TTC549 (cell line): ENCODE data around the gene RRBP1.
"Not testable (repeated sequence)": the region's sequence is repeated elsewhere in the genome, so short reads cannot be mapped to it uniquely, and the experiment has no call there.

Source experiments
- FAIRE-seq: peaks from 2 replicates; lab custom pipeline; 2012; peaks lifted over from hg19 to GRCh38; lab: Jason Lieb, UNC

RRBP1 gene

DNA sequence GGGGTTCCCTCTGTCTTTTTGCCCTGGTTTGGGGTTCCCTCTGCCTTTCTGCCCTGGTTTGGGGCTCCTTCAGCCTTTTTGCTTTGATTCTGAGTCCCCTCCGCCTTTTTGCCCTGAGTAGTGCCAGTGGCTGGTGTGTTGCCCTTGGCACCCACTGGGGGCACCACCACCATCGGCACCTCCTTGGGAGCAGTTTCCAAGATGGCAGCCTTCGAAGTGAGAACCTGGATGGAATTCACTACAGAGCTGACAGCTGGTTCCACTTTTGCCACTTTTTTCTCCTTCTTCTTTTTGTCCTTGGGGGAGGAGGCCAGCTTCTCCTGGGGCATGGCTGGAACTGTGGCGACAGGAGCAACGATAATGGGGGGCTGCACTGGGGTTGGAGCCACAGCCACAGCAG lies 22.2 kb downstream of the RRBP1 start:
- no peak for FAIRE-seq

DNA sequence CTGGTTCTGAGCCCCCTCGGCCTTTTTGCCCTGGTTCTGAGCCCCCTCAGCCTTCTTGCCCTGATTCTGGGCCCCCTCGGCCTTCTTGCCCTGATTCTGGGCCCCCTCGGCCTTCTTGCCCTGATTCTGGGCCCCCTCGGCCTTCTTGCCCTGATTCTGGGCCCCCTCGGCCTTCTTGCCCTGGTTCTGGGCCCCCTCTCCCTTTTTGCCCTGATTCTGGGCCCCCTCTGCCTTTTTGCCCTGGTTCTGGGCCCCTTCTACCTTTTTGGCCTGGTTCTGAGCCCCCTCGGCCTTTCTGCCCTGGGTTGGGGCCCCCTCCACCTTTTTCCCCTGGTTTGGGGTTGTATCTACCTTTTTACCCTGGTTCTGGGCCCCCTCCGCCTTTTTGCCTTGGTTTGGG lies 22.7 kb downstream of the RRBP1 start:
- FAIRE-seq = not testable (repeated sequence)

DNA sequence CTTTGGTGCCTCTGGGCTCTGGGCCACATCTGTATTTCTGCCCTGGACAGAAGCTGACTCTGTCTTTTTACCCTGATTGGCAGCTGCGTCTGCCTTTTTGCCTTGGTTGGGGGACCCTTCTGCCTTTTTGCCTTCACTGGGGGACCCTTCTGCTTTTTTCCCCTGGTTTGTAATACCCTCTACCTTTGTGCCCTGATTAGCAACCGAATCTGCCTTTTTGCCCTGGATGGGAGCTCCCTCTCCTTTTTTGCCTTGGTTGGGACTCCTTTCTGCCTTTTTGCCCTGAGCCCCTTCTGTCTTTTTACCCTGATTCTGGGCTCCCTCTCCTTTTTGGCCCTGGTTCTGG lies 23.4 kb downstream of the RRBP1 start:
- FAIRE-seq = no peak

DNA sequence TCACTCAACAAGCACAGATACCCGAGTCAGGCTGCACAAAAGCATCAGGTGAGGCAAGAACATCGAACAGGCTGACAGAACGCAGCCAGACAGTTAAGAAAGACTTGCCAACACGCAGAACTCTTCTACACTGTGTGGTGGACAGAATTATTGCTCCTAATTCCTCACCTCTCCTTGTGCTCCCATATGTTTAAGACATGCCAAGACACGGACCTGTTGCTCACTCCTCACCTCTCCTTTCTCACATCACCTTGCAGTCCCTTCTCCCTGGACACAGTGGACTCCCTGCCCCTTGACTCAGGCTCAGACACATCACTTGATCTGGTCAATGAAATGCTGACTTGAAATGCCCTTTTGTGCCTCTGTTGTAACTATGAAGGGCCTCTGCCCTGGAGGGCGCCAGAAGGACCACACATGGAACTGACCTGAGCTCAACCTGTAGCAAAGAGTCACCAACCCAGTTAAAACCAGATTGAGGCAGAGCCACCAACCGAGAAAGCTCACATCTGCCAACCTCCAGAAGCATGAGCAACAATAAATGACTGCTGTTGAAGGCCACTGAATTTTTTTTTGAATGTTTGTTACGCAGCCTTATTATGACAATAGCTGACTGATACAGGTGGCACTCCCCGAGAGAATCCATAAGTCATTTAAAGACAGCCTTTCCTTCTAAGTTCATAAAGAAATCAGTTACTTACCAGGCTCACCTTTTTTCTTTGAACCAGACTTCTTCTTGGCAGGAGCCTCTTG lies 24.0 kb downstream of the RRBP1 start:
- FAIRE-seq = no peak

DNA sequence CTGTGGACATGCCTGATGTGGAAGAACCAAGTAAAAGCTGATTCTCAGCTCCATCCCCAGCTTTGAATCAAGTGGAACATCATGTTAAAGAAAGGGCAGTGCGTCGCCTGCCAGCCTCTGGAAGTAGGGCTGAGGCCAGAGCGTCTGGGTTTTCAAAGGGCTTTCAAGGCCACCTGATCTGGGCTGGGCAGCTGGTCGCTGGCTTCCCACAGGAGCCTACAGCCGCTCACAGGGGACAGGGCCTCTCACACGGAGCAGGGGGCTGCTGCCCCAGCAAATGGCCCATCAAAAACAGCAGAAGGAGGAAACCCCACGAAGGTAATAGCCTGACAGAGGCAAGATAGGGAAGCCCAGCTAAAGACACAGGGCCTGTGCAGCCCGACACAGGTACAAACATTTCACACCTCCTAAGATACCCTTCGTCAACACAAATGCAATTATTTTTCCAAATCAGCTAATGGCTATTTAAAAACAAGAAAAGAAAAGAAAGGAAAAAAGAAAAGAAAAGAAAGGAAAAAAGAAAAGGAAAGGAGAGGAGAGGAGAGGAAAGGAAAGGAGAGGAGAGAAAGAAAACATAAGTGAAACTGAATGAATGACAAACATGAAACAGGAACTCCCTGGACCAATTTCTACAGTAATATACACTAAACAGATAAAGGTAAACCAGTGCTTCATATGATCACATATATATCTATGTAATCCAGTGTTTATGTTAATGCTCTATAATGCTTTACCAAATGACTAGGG lies 24.8 kb downstream of the RRBP1 start:
- no peak for FAIRE-seq

DNA sequence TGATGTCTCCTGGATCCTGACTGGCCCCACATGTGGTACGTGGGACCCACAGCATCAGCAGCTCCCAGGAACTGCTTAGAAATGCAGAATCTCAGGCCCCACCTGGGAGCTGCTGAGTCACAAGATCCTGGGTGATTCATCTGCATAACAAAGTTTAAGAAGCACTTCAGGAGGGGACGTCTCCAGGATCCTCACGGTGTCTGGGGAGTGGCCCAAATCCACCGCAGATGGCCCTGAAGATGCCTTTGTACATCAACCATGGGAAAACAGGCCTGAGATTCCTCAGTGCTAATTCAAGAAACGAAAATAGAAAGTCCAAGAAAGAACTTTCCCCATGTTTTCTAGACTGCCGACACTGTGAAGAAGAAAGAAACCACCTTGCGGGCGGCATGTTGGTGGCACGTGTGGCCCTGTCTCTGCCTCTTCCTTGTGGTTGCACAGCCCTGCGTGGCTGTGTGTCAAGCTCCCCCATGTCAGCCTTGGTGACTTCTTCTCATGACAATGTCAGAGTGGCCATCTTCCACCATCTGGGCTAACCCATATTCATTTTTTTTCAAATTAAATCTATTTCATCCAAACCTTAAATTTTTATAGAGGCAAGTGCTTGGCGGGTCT lies 26.1 kb downstream of the RRBP1 start:
- FAIRE-seq = no peak

DNA sequence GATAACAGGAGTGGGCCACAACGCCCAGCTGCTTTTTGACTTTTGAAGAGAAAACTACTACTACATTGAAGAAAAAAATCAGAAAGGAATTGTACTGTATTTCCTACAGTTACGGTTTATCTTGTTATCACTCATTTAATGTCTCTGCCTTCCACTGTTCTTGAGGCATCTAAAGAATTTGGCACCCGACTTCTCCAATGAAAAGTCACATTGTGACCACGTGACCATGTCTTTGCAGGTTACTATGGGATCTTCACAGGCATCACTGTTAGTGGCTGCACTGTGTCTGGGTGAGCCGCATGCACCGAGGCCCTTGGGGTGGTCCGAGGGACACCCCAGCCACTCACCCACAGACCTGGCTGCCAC lies 26.8 kb downstream of the RRBP1 start:
- FAIRE-seq = no peak

DNA sequence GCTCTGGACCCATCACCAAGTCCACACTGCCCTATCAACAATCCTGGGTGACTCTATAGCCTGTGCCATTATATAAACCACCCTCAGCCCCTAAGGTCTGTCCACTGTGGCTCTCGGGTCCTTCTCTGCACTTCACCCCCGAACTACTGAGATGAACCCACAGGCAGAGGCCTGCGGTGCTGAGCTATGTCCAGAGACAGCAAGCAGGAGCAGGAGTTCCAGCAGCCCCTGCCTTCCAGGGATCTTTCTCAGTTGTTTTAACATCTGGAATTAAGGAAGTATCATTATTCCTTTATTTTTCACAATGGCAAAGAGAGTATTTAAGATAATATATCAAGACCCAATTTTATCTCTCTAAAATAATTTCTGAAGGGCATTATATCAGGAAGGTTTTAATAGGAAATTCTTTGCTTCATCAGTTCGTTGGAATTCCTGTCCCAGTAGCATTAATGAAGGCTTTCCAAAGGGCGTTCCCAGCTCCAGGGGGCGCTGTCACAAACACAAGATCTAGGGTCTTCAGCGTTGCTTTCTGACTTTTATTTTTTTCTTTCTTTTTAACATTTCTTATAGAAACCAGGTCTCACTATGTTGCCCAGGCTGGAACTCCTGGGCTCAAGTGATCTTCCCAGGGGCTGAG lies 27.3 kb downstream of the RRBP1 start:
- FAIRE-seq = no peak

DNA sequence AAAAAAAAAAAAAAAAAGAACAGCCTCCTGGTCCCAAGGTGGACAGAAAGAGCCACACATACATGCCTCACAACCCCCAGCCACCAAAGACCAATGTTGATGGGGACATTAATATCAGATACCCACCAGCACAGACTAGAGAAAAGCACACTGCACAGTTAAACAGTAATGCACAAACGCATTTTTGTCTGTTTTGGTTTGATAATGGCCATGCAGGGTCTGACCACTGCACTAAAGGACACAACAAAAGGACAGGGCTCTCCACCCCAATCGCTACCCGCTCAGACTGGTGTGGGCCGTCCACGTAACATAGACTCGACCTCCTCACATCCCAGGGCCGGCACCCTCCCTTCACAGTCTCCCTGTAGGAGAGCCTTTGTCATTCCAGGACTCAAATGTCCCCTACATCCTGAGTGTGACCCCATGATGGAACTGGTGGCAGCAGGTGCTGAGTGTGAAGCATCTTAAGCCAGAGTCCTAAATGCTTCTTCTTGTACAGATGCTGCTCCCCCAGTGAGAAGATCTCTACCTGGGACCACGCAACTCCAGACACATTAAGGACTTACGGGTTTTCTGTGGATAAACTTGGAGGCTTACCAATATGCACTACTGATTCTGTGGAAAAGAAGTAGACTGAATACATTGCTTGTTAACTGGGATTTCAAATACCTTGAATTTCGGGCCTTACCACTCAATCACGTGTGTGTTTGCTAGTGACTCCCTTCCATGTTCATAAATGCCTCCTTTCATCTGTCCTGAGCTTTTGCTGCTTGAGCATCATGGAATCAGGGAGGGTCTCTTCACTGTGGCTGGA lies 28.0 kb downstream of the RRBP1 start:
- FAIRE-seq = no peak

DNA sequence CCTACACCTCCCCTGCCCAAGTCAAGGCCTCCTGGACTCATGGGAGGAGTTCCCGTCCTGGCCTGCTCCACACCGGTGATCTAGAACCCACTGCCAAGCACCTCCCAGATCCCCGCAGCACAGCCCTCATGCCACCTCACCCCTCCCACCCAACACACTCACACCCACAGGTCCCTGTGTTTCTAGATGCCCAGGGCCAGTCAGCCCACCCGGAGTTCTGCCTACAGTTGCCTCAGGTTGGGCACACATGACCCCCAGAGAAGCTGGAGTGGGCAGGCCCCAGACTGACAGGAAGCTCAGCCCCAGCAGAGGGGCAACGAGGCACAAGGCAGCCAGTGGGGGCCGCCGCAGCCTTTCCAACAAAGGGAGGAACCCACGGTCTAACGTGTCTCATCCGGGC lies 29.6 kb downstream of the RRBP1 start:
- no peak for FAIRE-seq

DNA sequence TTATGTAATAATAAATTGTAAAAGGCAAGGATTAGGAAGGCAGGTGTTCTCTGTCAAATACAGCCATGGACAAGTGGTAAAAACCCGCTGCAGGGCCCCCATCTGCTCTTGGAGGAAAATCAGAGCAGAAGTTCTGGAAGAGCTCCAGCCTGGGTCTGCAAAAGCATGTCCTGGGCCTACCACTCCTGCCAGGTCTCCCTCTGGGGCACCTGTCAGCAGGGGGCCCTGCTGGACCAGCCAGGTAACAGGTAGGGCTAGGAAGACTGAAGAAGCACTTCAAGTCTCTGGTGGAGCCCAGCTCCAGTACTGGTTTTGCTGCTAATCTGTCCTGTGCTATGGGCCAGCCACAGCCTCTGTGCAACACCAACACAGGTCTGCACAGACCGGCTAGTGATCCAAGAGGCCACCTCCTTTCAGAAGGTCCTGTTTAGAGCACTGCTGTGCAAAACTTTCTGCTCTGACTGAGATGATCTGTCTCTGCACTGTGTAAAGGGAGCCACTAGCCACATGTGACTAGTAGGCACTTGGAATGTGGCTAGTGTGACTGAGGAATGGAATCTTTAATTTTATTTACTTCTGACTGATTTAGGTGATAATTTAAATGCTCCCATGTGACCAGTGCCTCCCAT lies 30.2 kb downstream of the RRBP1 start:
- no peak for FAIRE-seq

DNA sequence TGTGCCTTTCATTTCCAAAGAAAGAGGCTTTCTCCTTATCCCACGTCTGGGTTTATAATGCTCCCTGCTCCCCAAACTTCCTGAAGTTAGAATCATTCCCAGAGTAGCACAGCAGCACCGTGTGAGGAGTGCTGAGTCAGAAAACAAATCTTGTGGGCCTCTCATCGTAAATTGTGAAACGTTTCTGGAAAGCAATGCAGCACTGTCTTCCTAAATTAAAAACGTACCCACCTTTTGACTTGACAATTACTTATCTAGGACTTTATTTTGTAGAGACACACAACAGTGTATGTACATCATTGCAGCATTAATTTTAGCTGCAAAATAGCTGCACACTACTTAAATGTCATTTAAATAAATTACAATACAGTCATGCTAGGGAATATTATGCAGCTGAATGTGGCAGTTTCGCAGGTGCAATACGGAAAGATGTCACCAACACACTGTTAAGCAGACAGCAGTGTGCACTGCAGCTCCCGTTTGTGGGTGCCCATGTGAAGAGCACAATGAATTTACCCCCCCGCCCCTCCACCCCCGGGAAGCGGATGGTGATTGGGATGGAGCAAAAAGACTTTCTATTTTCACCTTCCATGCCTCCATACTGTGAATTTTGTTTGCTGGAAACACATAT lies 30.8 kb downstream of the RRBP1 start:
- no peak for FAIRE-seq

DNA sequence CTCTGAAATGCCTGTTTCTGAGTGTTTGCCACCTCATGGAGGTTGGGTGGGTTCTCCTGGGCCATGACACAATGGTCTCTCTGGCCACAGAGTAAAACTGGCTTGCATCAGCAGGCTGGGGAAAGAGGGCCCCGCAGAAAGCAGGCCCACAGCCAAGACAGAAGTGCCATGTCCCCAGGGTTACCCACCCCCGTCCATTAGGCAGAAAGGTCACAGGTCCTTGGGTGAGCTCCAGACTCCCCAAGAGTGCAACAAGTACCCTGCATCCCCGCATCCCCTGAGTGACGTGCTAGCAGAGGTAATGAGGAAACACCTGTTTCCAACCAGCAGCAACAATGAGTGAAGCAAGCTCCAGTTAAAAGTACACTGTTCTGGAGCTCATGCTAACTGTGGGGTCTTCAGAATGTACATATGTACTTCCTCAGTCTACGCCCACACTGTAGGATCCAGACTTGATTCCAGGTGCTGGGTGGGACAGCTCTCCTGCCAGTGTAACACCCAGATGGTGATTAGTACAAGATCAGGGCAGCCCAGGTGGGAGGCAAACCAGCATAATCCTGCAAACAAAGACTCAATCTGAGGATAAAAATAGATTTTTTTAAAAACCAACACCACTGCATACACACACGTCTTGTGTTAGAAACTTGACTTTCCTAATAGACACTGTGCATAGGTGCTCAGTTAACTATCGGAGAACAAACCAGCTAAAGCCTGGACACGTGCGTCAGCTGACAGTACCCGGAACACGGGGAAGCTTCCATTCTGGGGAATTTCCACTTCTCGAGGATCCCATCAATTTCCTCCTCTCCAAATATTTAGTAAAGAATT lies 31.5 kb downstream of the RRBP1 start:
- no peak for FAIRE-seq

DNA sequence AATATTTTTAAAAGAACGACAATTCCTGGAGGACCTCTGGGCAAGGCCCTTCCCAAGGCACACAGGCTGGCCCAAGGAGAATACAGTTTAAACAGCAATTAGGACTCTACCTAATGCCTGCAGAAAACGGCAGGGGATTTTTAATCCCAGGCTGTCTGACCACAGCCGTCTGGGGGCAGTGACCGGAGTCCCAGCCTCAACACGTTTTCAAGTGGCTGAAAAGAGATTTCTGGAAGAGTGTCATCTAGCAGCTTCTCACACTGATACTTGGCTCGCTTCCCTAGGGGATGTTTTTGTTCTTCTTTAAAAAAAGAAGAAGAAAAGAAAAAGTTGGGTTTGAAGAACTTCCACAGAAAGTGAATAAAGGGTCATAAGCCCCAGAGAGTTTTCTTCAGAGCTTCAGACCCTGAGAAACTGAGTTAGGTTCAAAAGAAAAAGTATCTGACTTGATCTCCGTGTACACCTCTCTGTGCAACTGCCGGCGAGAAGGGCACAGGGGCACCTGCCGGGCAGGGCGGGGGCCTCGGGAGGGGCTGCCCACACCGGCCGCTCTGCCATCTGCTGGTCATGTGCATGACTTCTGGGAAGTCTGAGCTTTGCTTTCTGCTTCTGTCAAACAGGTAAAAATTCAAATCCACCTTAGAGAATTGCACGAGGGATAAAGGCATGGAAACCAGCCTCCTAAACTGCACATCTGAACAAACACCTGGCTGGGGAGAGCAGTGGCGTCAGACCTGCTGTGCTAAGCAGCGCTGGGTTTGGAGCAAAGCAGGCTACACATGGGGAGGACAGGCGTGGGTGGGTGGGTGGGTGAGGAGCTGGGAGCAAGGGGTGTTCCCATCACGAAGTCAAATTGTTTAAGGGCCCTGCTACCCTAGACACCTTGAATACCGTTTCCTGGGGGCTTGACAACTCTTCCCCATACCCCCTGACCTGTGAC lies 33.0 kb downstream of the RRBP1 start:
- FAIRE-seq = no peak

DNA sequence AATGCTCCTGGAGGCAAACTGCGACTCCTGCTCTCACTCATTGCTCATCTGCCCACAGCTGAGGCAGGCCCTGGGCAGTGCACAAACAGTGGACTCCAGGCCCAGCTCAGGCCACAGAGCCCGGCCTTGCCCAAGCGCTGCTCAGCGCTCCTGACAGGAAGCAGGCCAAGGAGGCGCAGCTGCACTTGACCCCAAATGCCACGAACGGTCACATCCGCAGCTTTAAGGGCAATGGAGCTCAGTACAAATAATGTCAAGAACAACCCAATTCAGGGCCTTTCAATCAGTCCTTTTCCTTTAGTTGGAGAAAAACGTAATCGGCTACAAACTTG lies 33.8 kb downstream of the RRBP1 start:
- no peak for FAIRE-seq

DNA sequence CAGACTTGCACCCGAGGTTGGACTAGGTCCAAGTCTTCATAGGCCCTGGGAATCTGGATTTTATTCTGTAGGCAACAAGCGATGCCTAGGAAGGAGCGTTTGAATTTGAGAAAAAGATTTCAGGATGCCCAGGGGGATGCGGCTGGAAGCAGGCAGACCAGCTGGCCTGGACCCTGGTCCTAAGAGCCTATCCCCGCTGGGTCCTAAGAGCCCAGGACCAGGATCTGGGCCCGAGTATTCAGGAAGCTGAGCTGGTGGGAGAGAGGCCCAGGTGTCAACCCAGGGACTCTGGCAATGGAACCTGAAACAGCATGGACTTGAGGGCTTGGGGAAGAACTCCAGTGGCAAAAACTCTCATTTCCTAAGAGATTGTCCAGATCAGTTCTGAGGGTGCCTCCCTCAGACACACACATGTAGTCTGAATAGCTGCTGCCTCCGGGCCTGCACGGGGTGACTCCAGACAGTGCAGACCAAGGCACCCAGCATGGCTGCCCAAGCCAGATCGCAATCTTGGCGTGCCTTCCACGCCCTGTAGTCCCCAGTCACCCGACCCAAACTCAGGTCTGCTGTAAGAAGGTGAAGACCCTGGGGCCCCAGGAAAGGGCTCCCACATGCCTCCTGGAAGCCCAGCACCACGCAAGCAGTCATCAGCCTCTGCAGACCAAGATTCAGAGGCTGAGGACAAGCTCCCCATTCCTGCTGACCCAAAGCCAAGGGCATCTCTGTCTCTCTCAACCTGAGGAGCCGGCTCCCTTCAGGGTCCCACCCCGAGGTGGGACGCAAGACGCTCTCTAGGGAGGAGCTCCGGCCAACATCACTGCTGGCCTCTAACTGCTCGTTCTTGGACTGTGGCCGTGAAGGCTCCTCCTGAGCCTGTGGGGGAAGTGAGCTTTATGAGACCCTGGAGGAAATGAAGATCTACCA lies 34.4 kb downstream of the RRBP1 start:
- no peak for FAIRE-seq

DNA sequence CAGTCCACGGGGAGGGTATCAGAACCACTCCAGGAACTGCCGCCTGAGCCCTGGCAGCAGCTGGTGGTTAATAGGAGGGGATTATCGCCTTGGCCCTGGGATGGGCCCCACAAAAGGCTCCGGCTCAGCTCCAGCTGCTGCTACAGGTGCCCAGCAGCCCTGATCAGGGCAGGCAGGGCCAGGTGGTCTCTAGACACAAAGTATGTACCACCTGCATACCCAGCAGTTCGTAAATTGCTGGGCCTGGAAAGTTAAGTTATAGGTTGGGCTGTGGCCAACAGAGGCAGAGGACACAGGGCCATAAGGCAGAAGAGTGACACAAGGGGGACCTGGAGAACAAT lies 35.1 kb downstream of the RRBP1 start:
- no peak for FAIRE-seq

DNA sequence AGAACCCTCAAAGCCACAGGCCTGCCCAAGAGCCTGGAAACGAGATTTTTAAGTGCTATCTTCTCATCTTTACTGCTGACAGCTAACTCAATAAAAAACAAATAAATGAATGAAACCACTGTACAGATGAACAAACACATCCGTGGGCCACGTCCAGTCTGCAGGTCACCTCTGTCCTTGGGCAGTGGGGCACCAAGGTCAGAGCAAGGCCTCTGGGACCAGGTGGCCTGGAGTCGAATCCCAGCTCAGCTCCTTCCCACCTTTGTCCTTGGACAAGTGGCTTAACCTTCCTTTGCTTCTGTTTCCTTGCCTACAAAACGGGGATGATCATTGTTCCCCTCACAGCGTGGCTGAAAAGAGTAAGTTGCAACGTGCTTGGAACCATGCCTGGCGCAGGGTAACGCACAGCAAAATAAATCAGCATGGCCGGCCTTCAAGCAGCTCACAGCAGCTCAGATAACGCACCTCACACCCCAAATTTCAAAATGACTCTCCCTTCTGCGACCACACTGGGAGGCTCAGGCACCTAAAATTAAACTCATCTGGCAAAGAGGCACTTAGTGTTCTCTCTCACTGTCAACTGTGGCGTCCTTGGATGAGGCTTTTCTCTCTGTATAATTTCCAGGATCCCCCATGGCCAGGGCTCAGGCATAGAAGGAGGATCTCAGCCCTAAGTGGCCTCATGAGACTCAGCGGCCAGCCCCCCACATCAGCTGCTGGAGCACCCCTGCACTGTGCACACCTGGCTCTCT lies 35.7 kb downstream of the RRBP1 start:
- FAIRE-seq = no peak
